HG03378 (cell line): Measurements from ENCODE around the gene SIL1.

Source experiments
- ATAC-seq: cut with Tn5 transposase; IDR thresholded peaks from one replicate; pipeline ENCODE4 v1.9.1; 2021; ENCODE audit warnings: mild to moderate bottlenecking, moderate library complexity; ENCODE audit not compliant: unreplicated experiment

Gene SIL1

DNA sequence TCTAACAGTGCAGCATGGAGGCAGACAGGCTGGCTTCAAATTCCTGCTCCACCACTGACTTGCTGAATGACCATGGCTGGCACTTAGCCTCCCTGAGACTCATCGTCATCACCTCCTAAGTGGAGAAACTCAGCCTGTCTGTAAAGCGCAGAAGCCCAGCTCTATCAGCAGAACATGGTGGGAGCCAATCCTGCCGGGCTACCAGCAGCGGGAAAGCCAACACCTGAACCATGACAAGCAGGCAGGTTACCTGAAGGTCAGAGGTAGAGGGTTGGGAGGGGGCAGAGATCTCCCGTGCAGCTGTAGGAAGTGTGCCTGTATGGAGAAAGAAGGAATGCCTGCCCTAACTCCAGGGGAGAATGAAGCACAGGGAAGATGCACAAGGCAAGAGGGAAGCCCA lies 250.4 kb downstream of the SIL1 start:
- no peak for ATAC-seq

DNA sequence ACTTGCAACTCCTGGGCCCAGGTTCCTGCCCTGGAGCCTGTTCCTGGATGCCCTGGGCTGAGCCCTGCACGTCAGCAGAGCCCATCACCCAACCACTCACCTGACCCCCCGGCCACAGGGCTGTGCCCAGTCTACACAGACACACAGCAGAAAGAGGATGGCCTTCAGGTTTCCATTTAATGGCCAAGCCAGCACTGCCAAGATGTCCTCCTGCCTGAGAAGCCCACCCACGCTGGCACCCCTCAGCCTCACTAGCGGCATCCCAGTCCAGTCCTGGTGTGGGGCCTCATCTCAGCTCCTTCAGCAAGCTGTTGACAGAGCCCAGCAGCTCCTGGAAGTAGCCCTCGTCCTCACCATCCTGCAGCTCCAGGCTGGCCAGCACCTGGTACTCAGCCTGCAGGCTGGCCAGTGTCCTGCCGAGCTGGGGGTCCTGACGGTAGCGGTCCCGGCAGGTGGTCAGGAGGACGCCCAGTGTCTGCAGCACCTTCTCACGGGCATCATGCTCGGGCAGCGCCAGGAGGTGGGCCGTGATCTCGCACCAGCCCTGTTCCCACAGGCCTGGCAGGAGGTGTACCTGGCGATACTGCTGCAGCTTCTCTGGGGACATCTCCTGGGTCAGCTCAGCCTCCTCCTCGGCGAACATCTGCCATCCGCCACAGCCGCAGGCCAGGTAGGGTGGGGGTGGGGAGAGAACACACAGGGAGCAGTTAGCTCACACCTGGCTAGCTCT lies 251.2 kb downstream of the SIL1 start:
- ATAC-seq = no peak

DNA sequence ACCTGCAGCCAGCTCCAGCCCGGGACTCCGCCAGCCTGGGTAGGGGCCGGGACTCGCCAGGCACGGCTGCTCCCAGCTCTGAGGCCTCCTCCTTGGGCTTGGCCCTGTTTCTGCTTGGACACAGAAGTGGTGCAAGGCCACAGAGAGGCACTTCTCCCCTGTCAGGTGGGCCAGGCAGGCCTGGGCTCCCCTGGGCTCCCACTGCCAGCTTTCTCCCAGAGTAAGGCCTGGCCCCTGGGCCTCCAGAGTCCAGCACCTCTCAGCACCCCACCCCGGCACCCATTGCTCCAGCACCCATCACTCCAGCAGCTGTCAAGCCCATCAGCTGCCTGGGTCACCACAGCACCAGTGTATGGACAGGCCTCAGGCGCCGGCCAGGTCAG lies 251.9 kb downstream of the SIL1 start:
- no peak for ATAC-seq

DNA sequence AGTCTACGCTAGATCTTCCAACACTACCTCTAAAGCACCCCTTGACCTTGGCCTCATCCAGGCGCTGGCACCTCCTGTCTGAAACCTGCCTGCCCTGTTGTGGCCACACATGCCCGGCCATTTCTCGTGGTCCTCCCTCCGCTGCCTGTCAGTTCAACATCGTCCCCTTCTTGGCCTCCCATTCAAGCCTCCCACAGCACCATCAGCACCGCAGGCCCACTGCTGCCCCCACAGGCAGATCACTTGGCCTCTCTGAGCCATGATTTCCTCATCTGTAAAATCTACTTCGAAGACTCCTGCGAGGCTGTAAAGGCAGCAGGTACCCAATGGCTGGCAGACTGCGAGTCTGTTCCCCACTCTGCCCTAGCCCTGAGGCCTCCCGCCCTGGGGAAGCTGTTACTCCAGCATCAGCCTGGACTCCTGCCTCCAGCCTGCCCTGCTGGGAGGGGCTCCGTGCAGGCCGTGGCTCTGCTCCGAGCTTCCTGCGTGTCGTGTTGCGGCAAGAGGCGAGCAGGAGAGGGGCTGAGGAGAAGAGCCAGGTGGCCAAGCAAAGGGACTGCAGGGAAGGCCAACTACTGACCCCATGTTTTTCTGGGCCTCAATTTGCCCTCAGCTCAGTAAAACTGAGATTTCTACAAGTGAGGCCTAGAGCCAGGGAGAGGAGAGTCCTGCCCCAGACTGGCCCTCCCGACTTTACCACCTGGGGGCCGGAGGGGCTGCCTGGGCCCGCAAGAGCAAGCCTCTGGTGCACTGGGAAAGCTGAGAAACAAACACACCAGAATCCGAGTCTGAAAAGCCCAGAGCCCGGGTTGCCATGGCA lies 252.5 kb downstream of the SIL1 start:
- no peak for ATAC-seq

DNA sequence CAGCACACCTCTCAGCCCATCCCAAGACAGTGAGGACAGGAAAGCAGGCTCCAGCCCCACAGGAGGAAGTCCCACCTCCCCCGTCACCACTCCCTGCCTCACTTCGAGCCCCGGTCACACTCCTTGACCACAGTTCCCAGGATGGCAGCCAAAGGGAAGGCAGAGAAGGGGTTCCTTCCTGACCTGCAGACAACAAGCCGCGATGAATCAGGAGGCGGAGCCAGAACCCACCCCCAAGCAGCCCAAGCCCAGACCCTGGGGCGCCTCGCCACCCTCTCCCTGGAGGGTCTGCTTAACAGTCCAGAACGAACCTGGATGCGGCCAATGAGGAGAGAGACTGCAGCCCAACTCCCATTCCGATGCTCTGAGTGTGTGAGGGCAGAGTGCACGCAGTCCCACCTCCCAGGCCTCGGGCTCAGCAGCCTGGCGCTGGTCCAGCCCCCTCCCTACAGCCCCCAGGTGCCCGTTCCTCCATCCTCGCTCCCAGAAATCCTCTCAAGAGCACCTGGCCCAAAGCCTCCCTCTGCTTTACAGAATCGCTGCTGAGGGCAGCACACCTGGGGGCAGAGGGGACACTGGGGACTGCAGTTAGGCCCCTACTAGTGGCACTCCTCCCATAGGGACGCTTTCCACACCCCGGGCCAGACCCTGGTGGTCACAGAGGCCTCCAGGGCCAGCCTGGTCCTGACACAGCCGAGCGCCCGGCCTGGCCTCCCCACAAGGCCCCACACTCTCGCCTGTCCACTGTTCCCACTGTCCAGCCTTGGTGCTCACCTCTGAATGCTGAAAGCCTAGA lies 253.4 kb downstream of the SIL1 start:
- ATAC-seq = no peak

DNA sequence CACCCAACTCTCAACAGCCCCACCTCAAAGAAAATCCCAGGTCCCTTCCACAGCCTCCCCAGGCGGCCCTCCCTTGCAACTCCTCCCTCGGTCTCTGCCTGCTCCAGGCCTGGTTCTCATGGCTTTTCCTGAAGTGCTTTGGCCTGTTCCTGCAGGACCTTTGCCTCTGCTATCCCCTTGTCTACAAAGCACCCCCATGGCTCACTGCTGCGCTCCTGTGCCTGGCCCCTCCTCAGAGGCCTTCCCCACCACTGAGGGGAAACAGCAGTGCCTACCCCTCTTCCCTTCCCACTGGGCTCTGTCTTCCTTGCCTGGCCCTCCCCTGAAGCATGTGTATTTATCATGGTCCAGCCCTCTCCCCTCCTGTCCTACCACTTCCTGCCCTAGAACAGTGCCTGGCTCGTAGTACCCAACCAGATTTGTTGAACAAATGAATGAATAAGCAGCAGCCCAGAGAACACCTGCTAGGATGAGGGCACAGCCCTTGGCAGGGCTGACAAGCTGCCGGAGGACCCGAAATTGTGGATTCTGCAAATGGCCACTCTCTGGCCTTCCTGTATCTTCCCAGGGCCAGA lies 254.5 kb downstream of the SIL1 start:
- no peak for ATAC-seq

DNA sequence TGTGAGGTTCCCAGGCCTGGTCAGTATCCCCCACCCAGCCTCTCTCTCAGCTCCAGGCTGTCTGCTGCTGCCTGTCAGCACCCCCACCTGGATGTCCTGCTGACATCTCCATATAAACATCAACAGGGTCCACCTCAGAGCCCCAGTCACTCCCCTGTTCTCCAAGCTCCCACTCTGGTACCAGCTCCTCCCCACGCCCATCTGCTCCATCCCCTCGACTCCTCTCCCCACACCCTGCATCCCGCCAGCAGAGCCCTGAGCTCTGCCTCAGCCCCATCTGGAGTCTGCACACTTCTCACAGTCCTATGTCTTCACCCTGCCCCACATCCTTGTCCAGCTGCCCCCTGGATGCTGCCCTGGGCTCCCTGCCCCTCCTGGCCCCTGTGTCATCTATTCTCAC lies 255.3 kb downstream of the SIL1 start:
- ATAC-seq = no peak

DNA sequence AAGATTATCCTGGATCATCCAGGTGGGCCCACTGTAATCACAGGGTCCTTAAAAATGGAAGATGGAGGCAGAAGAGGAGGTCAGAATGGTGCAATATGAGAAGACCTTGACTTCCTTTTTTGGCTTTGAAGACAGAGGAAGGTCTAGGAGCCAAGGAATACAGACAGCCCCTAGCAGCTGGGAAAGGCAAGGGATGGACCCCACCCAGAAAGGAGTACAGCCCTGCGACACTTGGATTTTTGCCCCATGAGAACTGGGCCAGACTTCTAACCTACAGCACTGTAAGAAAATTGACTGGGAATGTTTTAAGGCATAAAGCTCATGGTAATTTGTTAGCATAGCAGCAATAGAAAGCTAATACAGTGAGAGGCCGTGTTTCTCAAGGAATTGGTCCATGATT lies 256.1 kb downstream of the SIL1 start:
- no peak for ATAC-seq

DNA sequence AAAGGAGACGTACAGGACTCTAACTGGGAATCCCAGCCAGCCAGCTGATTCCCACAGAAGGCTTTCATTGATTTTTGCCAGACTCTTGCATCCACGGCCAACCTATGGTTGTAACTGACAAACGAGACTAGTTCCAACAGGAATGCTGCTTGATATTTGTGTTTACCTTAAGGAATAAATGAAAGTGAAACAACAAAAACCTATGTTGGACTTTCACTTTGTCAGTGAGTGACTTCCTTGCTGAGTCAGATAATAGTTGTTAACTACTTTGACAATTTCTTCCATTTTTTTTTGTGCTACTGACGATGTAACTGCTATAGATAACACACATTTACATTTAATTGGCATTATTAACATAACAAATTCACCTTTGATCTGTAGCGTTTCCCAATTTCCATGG lies 259.6 kb downstream of the SIL1 start:
- ATAC-seq = no peak

DNA sequence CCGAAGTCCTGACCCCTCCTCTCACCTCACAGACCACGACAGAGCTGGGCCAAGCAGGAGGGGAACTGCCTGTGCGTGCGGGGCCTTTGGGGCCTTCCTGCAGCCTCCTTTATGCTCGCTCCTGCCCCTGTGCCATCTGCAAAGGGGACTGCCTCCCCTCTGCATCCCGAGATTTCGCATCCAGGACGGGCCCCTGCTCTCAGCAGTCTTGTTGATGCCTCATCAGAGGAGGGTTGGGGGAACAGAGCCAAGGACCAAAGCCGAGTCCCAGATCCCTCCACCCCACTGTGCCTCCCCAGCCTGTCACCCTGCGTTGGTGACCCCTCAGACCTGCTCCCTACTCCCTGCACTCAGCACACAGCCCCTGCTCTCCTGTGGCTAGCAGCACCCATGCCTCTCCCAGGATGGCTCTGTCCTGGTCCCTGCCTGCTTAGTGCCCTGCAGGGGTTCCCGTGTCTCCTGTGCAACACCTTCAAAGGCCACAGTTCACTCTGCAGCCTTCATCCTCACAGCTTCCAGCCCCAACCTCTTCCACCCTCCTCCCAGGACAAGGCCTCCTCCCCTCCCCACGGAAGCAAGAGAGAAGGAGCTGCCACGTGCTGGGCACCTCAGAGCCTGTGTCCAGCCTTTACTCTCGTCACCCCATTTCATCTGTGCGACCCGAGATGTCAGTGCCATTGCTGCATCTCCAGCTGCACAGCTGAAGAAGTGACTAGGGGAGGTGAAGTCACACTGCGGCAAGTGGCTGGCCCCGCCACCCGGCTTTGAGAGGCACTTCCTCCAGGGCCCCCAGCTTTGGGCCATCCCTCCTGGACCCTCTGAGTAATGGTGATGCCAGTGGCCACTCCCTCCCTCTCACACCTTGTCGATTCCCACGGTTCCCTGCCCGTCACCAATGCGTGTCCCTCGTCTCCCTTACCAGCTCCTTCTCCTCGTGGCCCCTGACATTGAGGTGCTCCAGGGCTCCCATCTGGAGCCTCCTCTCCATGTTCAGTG lies 260.5 kb downstream of the SIL1 start:
- no peak for ATAC-seq

DNA sequence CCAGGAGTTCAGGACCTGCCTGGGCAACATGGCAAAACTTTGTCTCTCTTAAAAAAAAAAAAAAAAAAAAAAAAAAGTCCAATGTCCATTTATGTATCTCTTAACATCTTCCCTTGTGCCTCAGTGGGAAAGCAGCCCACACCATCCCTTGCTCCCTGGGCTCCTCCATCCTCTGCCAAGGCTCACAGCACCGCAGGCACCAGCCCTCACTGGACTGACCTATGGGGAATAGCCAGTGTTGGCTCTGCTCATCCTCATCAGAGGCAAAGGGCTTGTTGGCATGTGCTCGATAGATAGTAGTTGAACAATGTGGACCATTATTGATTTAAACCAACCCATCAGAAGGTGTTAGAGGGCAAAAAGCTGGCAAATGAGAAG lies 261.2 kb downstream of the SIL1 start:
- no peak for ATAC-seq

DNA sequence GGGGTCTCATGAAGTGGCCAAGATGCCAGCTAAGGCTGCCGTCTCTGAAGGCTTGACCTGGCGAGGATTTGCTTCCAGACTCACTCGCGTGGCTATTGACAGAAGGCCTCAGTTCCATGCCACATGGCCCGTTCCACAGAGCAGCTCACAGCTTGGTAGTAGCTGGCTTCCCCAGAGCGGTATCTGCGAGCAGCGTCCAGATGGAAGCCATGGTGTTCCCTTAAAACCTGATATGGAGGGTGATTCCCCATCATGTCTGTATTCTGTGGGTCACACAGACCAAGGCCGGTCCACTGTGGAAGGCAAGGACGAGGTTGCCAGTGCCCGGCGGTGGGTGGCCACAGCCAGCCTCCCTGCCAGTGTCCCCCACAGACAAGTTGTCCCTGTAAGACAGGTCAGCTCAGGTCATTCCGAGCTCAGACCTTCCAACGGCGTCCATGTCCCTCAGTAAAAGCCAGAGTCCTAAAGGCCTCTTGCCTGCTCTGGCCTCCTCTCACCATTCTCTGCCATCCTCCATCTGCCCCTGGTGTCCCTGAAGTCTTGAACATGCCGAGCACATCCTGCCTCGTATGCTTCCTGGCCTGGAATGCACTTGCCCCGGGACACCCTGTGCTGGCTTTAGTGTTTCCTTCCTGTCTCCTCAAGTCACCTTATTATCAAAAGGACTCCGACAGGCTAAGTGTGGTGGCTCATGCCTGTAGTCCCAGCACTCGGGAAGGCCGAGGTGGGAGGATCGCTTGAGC lies 261.8 kb downstream of the SIL1 start:
- no peak for ATAC-seq

DNA sequence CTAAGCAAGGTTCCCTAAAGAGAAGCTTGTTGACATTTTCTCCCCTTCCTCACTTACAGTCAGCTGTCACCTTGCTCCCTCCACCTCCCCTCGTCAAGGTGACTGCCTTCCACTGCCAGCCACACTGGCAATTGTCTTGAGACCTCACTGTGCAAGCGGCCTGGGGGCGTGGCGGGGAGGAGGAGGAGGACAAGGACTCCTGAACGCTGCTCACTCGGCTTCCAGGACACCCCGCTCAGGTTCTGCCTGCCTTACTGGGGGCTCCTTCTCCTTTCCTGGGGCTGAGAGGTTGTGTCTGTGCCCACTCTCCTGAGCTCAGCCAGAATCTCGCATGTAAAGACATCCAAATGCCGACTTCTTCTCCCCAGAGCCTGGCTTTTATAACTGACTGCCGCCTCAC lies 262.7 kb downstream of the SIL1 start:
- ATAC-seq = no peak

DNA sequence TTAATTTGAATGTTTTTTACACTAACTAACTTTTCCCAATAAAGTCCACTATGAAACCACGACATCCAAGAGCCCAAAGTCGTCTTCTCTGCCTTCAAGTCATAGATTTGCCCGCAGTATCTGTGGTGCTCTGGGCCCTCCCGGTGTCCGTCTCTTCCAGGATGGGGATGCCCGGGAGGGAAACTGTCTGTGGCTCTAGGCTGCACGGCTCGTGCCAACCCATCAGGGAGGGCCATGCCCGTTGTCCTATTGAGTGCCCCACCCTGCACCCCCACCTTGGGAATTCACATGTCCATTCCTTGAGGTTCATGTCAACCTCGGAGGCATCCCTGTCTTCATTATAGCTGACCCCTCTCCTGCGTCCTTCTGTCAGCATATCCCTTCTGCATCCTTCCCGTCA lies 263.2 kb downstream of the SIL1 start:
- ATAC-seq = no peak

DNA sequence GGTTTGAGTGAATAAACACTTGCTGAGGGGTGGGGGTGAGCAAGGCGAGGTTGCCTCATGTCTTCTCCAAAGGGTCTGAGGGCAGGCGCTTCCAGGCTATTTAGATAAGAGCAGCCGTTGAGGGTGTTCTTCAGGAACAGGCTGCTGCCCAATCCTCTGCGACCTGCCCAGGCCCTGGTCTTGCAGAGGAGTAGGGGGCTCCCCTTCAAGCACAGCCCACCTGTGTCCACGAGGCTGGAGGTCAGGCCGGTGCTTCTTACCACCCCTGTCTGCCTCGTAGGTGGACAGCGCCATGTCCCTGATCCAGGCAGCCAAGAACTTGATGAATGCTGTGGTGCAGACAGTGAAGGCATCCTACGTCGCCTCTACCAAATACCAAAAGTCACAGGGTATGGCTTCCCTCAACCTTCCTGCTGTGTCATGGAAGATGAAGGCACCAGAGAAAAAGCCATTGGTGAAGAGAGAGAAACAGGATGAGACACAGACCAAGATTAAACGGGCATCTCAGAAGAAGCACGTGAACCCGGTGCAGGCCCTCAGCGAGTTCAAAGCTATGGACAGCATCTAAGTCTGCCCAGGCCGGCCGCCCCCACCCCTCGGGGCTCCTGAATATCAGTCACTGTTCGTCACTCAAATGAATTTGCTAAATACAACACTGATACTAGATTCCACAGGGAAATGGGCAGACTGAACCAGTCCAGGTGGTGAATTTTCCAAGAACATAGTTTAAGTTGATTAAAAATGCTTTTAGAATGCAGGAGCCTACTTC lies 264.5 kb downstream of the SIL1 start:
- no peak for ATAC-seq

DNA sequence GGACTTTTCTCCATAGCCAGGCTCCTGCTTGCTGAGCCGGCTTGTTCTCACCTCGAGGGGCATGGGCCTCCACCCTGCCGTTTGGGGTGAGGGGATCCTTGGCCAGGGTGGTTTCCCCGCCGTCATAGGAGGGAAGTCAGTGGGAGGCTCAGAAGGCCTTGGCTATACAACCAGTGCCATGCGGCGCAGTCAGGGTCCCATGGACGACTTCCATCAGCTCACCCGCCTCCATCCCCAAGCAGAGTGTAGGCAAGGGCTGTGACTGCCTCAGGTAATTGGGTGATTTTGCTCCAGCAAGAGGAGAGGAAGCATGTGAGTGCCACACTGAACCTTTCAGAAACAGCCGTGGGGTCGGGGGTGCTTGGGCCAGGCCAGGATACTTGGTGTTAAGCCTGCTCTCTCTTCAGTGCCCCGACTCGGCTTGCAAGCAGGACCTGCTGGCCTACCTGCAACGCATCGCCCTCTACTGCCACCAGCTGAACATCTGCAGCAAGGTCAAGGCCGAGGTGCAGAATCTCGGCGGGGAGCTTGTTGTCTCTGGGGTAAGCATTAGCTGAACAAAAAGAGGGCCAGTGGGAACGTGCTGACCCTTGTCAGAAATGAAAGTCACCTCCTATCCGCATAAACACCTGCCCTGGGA lies 265.9 kb downstream of the SIL1 start:
- no peak for ATAC-seq

DNA sequence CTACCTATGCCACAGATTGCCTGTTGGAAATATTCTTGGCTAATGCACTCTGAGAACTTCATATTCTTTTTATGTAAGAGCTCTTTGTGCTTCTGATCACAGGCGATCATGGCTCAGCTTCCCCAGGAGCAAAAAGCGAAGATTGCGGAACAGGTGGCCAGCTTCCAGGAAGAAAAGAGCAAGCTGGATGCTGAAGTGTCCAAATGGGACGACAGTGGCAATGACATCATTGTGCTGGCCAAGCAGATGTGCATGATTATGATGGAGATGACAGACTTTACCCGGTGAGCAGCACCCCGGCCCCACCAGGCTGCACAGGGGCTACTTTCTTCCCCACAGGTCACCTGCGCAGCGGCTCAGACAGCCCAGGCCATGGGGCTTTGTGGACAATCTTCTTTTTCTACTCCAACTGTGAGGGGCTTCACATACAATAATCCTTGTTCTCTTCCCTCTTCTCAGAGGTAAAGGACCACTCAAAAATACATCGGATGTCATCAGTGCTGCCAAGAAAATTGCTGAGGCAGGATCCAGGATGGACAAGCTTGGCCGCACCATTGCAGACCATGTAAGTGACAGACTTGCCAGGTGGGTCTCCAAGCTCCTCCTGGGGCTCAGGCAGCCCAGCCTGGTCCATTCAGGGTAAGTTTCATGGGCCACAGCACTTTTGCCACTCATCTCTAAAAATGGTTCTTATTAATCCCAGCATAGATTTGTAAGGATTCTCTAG lies 267.6 kb downstream of the SIL1 start:
- no peak for ATAC-seq

DNA sequence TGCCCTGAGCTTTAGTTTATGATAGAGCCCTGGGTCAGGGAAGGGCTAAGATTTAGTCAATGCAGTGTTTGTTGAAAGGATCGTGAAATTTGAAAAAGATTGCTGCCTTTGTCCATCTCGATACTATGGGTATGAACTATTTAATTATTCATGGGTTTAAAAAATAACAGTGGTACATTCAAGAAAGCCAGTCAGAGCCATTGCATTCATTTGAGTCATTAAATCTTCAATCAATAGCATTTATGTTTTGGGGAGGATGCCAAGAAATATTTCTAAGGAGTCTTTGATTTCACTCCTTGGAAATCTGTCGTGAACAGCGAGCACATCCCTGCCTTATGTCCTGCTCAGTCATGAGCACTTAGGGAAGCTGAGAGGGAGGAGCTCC lies 268.6 kb downstream of the SIL1 start:
- ATAC-seq = no peak
